Measurements from ENCODE around the gene WNK4. TPM values are rescaled to one million over a fixed set of nuclear protein-coding genes. Genes with fewer than 3 reads are reported as not detected.

Gene WNK4
- total and polyA plus RNA-seq, 2 experiments from 2014 or later: 0.10 to 0.65 TPM

DNA sequence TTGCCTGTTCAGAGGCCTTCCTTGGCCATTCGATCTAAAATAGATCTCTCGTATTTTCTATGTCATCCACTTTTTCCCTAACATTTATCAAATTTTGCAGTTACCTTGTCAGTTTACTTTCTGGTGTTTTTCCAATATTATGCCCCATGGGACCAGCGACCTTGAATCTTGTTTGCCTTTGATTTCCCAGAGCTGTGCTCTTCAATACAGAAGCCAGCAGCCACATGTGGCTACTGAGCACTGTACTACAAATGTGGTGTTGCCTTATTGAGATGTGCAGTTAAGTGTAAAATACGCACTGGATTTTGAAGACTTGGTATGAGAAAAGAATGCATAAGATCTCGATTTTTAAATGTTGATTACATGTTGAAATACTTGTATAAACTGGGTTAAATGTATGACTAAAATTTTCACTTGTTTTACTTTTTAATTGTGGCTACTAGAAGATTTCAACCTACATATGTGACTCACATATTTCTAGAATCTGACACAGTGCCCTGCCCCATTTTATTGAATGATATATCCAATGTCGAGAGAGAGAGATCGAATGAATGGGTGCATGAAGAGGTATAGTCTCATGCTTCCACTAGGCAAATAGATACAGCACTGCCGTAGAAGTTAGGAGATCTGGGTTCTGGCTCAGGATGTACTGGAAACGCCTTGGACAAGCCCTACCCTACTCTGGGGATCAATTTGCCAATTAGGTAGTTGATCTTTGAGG, 52.0 kb downstream of the WNK4 start:
- Histone ChIP-seq H3K9me2 (ENCODE audit: insufficient read depth) (no peaks in the 10 kb centered on the region), H2AFZ (peak overlapping the region; percentile 53), H3K27ac (ENCODE audit: low read depth) (peak overlapping the region; percentile 95), H3K79me2 (replicated peaks; ENCODE audit: insufficient read depth) (peaks cover 30% of the 10 kb centered on the region), H4K20me1 (replicated peaks; ENCODE audit: insufficient read depth) (peaks cover 8% of the 10 kb centered on the region; the same call in 1 of the 2 replicates), H3K36me3 (ENCODE audit: insufficient read depth) (peaks cover 23% of the 10 kb centered on the region), H3F3A (replicated peaks; ENCODE audit: low read depth) (no peaks in the 10 kb centered on the region; the same call in 1 of the 2 replicates), H3K4me1 (ENCODE audit: insufficient read depth) (peaks cover 5% of the 10 kb centered on the region; the same call in 1 of the 2 replicates), H3K27me3 (ENCODE audit: insufficient read depth) (no peaks in the 10 kb centered on the region), H3K4me3 (peak overlapping the region; percentile 99), H3K4me2 (peak overlapping the region; percentile 100)
- no peak for DNase-seq (ENCODE audit: low spot score)
- Mint-ChIP-seq H3K4me3 (peak overlapping the region; percentile 95), H3K27me3 (ENCODE audit: insufficient read depth, low read depth, poor library complexity) (peaks cover 10% of the 10 kb centered on the region), H3K9me3 (no peaks in the 10 kb centered on the region), H3K27ac (peak overlapping the region; percentile 100), H3K36me3 (ENCODE audit: low read depth) (peaks cover 31% of the 10 kb centered on the region), H3K4me1 (peaks cover 16% of the 10 kb centered on the region)
- no peak for TF ChIP-seq EZH2phosphoT487 (IDR thresholded peaks at IDR 0.05; ENCODE audit: unreplicated experiment)
- ATAC-seq: peak; percentile 50

DNA sequence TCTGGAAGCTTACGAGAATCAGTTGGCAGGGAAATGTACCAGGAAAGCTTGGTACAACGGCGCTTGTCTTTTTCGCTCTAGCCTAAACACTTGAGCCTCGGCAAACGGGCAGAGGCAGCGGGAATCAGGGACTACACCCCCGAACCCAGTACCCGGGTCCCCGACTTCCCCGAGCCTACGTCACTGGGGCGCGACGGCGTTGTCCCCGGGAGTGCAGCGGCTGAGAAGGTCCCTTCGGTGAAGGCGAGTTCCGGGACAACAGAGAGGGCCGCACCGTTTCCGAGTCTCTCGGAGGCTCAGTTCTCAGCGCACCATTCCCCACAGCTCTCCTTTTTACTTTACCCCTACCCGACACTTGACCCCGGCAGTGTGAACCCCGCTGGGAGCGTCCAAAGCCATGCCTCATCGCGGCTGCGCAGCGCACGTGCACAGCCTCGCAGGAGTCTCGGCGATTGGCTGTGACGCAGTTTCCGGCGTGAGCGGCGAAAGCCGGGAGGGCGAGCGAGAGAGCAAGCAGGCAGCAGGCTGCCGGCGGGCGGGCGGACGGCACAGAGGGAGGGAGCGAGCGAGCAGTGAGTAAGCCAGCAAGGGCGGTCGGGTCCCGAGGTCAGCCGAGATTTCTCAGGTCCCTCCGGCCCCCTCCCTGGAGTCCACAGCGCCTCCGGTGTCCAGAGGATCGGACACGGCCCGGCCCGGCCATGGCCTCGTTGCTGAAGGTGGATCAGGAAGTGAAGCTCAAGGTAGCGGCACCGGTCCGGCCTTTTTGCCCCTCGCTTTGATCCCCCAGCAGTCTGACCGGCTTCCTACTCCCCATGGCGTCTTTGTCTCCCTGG, 52.7 kb downstream of the WNK4 start, which contains the start of gene PSME3:
PSME3 (plus strand) TSS at position 464 of the 833 bp plus-strand sequence; CDS start at position 699, 235 bp downstream.
- peaks cover 39% of the 10 kb centered on the region for H3K36me3 Mint-ChIP-seq (ENCODE audit: low read depth)
- peaks cover 8% of the 10 kb centered on the region; the same call in 1 of the 2 replicates for H4K20me1 ChIP-seq (replicated peaks; ENCODE audit: insufficient read depth)
- peak within 1 kb of the TSS; percentile 100 for H3K4me2 ChIP-seq
- no peaks in the 10 kb centered on the region for H3K27me3 ChIP-seq (ENCODE audit: insufficient read depth)
- peak within 1 kb of the TSS; percentile 99 for H3K4me3 ChIP-seq
- H3F3A ChIP-seq (replicated peaks; ENCODE audit: low read depth): no peaks in the 10 kb centered on the region; the same call in 1 of the 2 replicates
- TF ChIP-seq ZNF114 (CRISPR knock-in tag; IDR thresholded peaks at IDR 0.05) (no peak), EZH2 (IDR thresholded peaks at IDR 0.05; ENCODE audit: low read depth, unreplicated experiment) (no peak), POLR2AphosphoS5 (IDR thresholded peaks at IDR 0.05; ENCODE audit: low read depth) (peak; percentile 98), CREB1 (CRISPR knock-in tag; IDR thresholded peaks at IDR 0.05; ENCODE audit: low read depth) (peak; percentile 97), EZH2phosphoT487 (IDR thresholded peaks at IDR 0.05; ENCODE audit: unreplicated experiment) (no peak)
- TF ChIP-seq, protein P1, sequence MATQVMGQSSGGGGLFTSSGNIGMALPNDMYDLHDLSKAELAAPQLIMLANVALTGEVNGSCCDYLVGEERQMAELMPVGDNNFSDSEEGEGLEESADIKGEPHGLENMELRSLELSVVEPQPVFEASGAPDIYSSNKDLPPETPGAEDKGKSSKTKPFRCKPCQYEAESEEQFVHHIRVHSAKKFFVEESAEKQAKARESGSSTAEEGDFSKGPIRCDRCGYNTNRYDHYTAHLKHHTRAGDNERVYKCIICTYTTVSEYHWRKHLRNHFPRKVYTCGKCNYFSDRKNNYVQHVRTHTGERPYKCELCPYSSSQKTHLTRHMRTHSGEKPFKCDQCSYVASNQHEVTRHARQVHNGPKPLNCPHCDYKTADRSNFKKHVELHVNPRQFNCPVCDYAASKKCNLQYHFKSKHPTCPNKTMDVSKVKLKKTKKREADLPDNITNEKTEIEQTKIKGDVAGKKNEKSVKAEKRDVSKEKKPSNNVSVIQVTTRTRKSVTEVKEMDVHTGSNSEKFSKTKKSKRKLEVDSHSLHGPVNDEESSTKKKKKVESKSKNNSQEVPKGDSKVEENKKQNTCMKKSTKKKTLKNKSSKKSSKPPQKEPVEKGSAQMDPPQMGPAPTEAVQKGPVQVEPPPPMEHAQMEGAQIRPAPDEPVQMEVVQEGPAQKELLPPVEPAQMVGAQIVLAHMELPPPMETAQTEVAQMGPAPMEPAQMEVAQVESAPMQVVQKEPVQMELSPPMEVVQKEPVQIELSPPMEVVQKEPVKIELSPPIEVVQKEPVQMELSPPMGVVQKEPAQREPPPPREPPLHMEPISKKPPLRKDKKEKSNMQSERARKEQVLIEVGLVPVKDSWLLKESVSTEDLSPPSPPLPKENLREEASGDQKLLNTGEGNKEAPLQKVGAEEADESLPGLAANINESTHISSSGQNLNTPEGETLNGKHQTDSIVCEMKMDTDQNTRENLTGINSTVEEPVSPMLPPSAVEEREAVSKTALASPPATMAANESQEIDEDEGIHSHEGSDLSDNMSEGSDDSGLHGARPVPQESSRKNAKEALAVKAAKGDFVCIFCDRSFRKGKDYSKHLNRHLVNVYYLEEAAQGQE (IDR thresholded peaks at IDR 0.05; ENCODE audit: unreplicated experiment): peak; percentile 26
- TF ChIP-seq, protein P2, sequence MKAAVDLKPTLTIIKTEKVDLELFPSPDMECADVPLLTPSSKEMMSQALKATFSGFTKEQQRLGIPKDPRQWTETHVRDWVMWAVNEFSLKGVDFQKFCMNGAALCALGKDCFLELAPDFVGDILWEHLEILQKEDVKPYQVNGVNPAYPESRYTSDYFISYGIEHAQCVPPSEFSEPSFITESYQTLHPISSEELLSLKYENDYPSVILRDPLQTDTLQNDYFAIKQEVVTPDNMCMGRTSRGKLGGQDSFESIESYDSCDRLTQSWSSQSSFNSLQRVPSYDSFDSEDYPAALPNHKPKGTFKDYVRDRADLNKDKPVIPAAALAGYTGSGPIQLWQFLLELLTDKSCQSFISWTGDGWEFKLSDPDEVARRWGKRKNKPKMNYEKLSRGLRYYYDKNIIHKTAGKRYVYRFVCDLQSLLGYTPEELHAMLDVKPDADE (IDR thresholded peaks at IDR 0.05): peak; percentile 67; the same call in 1 of the 2 replicates
- peaks cover 29% of the 10 kb centered on the region for H3K36me3 ChIP-seq (ENCODE audit: insufficient read depth)
- H3K4me1 ChIP-seq (ENCODE audit: insufficient read depth): peaks cover 5% of the 10 kb centered on the region; the same call in 1 of the 2 replicates
- H3K27ac Mint-ChIP-seq: peak within 1 kb of the TSS; percentile 100
- peaks cover 30% of the 10 kb centered on the region for H3K79me2 ChIP-seq (replicated peaks; ENCODE audit: insufficient read depth)
- peak within 1 kb of the TSS; percentile 95 for H3K4me3 Mint-ChIP-seq
- H3K9me2 ChIP-seq (ENCODE audit: insufficient read depth): no peaks in the 10 kb centered on the region
- peak within 1 kb of the TSS; percentile 53 for H2AFZ ChIP-seq
- H3K4me1 Mint-ChIP-seq: peaks cover 16% of the 10 kb centered on the region
- peak; percentile 95 for DNase-seq (ENCODE audit: low spot score)
- H3K27me3 Mint-ChIP-seq (ENCODE audit: insufficient read depth, low read depth, poor library complexity): peaks cover 10% of the 10 kb centered on the region
- H3K27ac ChIP-seq (ENCODE audit: low read depth): peak within 1 kb of the TSS; percentile 95
- peak; percentile 93 for ATAC-seq
- H3K9me3 Mint-ChIP-seq: no peaks in the 10 kb centered on the region

Data from GM23338 (cell line).